ENCODE measurements around the gene PRKG1.

DNA sequence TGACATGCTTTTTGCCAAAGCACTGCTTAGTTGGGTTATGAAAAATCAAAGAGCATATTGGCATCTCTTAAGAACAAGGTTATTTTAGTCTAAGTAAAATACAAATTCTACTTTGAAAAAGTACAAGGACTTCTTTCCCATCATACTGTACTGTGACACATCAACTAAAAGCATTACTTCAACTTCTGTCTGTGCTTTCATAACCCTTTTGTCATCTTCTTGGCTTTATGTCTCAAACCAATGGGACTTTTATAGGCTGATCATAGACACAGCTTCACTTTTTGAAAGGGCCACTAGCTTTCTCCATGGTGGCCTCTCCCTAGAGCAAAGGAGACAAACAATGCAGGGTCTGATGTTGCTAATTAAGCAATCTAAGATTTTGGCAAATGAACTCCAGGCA, 814.0 kb downstream of the PRKG1 start:
- TF ChIP-seq, protein P1, sequence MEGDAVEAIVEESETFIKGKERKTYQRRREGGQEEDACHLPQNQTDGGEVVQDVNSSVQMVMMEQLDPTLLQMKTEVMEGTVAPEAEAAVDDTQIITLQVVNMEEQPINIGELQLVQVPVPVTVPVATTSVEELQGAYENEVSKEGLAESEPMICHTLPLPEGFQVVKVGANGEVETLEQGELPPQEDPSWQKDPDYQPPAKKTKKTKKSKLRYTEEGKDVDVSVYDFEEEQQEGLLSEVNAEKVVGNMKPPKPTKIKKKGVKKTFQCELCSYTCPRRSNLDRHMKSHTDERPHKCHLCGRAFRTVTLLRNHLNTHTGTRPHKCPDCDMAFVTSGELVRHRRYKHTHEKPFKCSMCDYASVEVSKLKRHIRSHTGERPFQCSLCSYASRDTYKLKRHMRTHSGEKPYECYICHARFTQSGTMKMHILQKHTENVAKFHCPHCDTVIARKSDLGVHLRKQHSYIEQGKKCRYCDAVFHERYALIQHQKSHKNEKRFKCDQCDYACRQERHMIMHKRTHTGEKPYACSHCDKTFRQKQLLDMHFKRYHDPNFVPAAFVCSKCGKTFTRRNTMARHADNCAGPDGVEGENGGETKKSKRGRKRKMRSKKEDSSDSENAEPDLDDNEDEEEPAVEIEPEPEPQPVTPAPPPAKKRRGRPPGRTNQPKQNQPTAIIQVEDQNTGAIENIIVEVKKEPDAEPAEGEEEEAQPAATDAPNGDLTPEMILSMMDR (IDR thresholded peaks at IDR 0.05): no peak
- TF ChIP-seq POLR2A (IDR thresholded peaks at IDR 0.05): no peak
